HCT116 (cell line): ENCODE measurements around the gene CDH13. TPM values are rescaled to one million over a fixed set of nuclear protein-coding genes. Genes with fewer than 3 reads are reported as not detected.
A peak's percentile ranks its signal among the peaks of the same experiment; 100 is the strongest.

Experiments
- ATAC-seq: fragments of 200-7000 bp; cut with Tn5 transposase; 2 replicates; pipeline ENCODE4 v1.9.1; 2020; ENCODE audit warnings: mild to moderate bottlenecking, moderate library complexity
- BruUV-seq: library from RNA; stranded (reverse); fragments of 400-500 nt; replicated peaks from 2 replicates; lab custom pipeline; 2021; lab: Mats Ljungman, UMichigan
- CTCF ChIA-PET: fragments of 300-600 bp; sonication (Branson Sonifier 250); formaldehyde crosslinking; loops from one replicate; lab custom pipeline; 2021; ENCODE audit warnings: antibody characterized with exemption; lab: Charles Lee
- POLR2A ChIA-PET: fragments of 300-600, 350-600 bp; sonication (Branson Sonifier 250); formaldehyde crosslinking; loops from one replicate; lab custom pipeline; 2021; ENCODE audit warnings: antibody characterized with exemption; lab: Charles Lee
- RAD21 ChIA-PET, 2 experiments: fragments of 300-600 bp; sonication (Branson Sonifier 250); formaldehyde crosslinking; loops; one replicate each; lab custom pipeline; 2023; ENCODE audit warnings: low total read pairs in 2 of 2; ENCODE audit not compliant: uncharacterized antibody in 2 of 2, unreplicated experiment in 2 of 2, low non-redundant PET in 1 of 2; lab: Charles Lee
- DNase-seq: peaks from one replicate; pipeline ENCODE4 v3.0.0-alpha.2; 2010; ENCODE audit warnings: low read depth, low spot score
- H2AFZ ChIP-seq: fragments of 200-600 bp; shearing (Covaris generic), sonication (generic); 2 replicates; pipeline ENCODE4 v1.6.1; 2017; ENCODE audit warnings: low read depth, mixed run types, mixed read lengths, antibody characterized with exemption, low read length; ENCODE audit not compliant: poor library complexity, severe bottlenecking
- H3K27ac ChIP-seq: 2 replicates; pipeline ENCODE4 v1.5.1; 2012; ENCODE audit warnings: low read depth, low read length
- H3K27me3 ChIP-seq: fragments of 200-600 bp; sonication (generic); 2 replicates; pipeline ENCODE4 v1.6.1; 2016; ENCODE audit warnings: mixed run types, low read length, mixed read lengths; ENCODE audit not compliant: insufficient read depth
- H3K36me3 ChIP-seq, 2 experiments: fragments of 200-500 bp in 1 of 2; fragments of 200-600 bp in 1 of 2; sonication (Bioruptor generic) in 1 of 2; sonication (generic) in 1 of 2; 2 replicates each; pipeline versions ENCODE4 v1.5.1 to v1.6.1; 2014 to 2016; ENCODE audit warnings: low read length in 2 of 2, inconsistent platforms in 1 of 2, mixed read lengths in 1 of 2, mixed run types in 1 of 2; ENCODE audit not compliant: insufficient read depth in 2 of 2, control insufficient read depth in 1 of 2
- H3K4me1 ChIP-seq, 2 experiments: fragments of 200-600 bp in 1 of 2; sonication (generic) in 1 of 2; 2 replicates each; pipeline versions ENCODE4 v1.5.1 to v1.6.1; 2012 to 2017; ENCODE audit warnings: low read length in 2 of 2, inconsistent platforms in 1 of 2, mild to moderate bottlenecking in 1 of 2, mixed read lengths in 1 of 2, mixed run types in 1 of 2, moderate library complexity in 1 of 2; ENCODE audit not compliant: insufficient read depth in 2 of 2, control insufficient read depth in 1 of 2
- H3K4me2 ChIP-seq: fragments of 200-600 bp; sonication (generic); 2 replicates; pipeline ENCODE4 v1.6.1; 2017; ENCODE audit warnings: mixed run types, low read length, mixed read lengths
- H3K4me3 ChIP-seq, 2 experiments: fragments of 200-600 bp in 1 of 2; sonication (generic) in 1 of 2; replicated peaks in 1 of 2; 2 replicates each; pipeline ENCODE4 v1.5.1; 2011 to 2016; ENCODE audit warnings: low read length in 2 of 2, control low read depth in 1 of 2, low read depth in 1 of 2, mild to moderate bottlenecking in 1 of 2, mixed read lengths in 1 of 2, mixed run types in 1 of 2
- H3K79me2 ChIP-seq: fragments of 200-600 bp; sonication (generic); 2 replicates; pipeline ENCODE4 v1.6.1; 2017; ENCODE audit warnings: mild to moderate bottlenecking, mixed run types, low read length, moderate library complexity, mixed read lengths; ENCODE audit not compliant: insufficient read depth
- H3K9ac ChIP-seq: fragments of 200-600 bp; sonication (generic); 2 replicates; pipeline ENCODE4 v1.6.1; 2016; ENCODE audit warnings: low read length, mixed read lengths
- H3K9me2 ChIP-seq: fragments of 200-600 bp; sonication (generic), shearing (Covaris generic); 2 replicates; pipeline ENCODE4 v1.6.1; 2017; ENCODE audit warnings: mixed run types, mild to moderate bottlenecking, moderate library complexity; ENCODE audit not compliant: insufficient read depth
- H3K9me3 ChIP-seq, 2 experiments: fragments of 200-500 bp in 1 of 2; fragments of 200-600 bp in 1 of 2; sonication (Bioruptor generic) in 1 of 2; sonication (generic) in 1 of 2; 2 replicates each; pipeline ENCODE4 v1.6.1; 2014 to 2017; ENCODE audit warnings: low read length in 2 of 2, mixed read lengths in 2 of 2, inconsistent platforms in 1 of 2, low read depth in 1 of 2, mild to moderate bottlenecking in 1 of 2, mixed run types in 1 of 2, moderate library complexity in 1 of 2; ENCODE audit not compliant: control insufficient read depth in 1 of 2, insufficient read depth in 1 of 2
- H4K20me1 ChIP-seq: fragments of 200-600 bp; sonication (generic), shearing (Covaris generic); 2 replicates; pipeline ENCODE4 v1.6.1; 2017; ENCODE audit warnings: mixed run types, mild to moderate bottlenecking, moderate library complexity; ENCODE audit not compliant: insufficient read depth
- CTCF ChIP-seq, 3 experiments: fragments of 200-600 bp in 1 of 3; sonication (generic) in 1 of 3; IDR thresholded peaks in 2 of 3; conservative IDR thresholded peaks in 1 of 3; 2 replicates each; pipeline ENCODE4 v1.5.1; 2012 to 2017; ENCODE audit warnings: low read depth in 2 of 3, low read length in 2 of 3, antibody characterized with exemption in 1 of 3, borderline replicate concordance in 1 of 3, control low read depth in 1 of 3, mild to moderate bottlenecking in 1 of 3, mixed read lengths in 1 of 3, mixed run types in 1 of 3, moderate library complexity in 1 of 3; ENCODE audit not compliant: insufficient read depth in 1 of 3
- ELF1 ChIP-seq: IDR thresholded peaks from 2 replicates; pipeline ENCODE4 v1.6.1; 2012; ENCODE audit warnings: low read depth, borderline replicate concordance
- POLR2A ChIP-seq: IDR thresholded peaks from 2 replicates; pipeline ENCODE4 v1.7.0; 2011; ENCODE audit warnings: borderline replicate concordance; ENCODE audit not compliant: insufficient read depth, insufficient read length; ENCODE audit errors: extremely low read depth
- RAD21 ChIP-seq: IDR thresholded peaks from 2 replicates; pipeline ENCODE4 v1.6.1; 2012; ENCODE audit warnings: low read depth, mild to moderate bottlenecking
- SRF ChIP-seq: IDR thresholded peaks from 2 replicates; pipeline ENCODE4 v1.6.1; 2012; ENCODE audit warnings: low read depth
- intact Hi-C: fragments of 100-400 bp; cut with micrococcal nuclease; formaldehyde crosslinking; loops from 2 replicates; pipeline ENCODE4 v1.10.0; 2022
- total RNA-seq: library from RNA; stranded (reverse); gene quantifications from one replicate; pipeline ENCODE4 v1.2.1, GENCODE V29; 2021; ENCODE audit not compliant: unreplicated experiment

The CDH13 gene
- total RNA-seq, 1 experiment from 2014 or later = not detected

- Histone ChIP-seq H3K36me3 (no peaks in the 10 kb centered on the region), H3K9me2 (no peaks in the 10 kb centered on the region), H3K79me2 (no peaks in the 10 kb centered on the region), H3K9me3 (no peaks in the 10 kb centered on the region), H3K4me2 (no peak overlapping the region), H3K27me3 (peaks cover 13% of the 10 kb centered on the region), H3K4me1 (no peaks in the 10 kb centered on the region), H3K9ac (no peak overlapping the region), H4K20me1 (no peaks in the 10 kb centered on the region), H3K27ac (no peak overlapping the region), H3K4me3 (no peak overlapping the region), H2AFZ (no peak overlapping the region)
- ATAC-seq (peak; percentile 64), DNase-seq (no peak)
- ChIA-PET RAD21 (no interaction called here), CTCF (no interaction called here), POLR2A (no interaction called here)
- BruUV-seq = no TSS peak
- TF ChIP-seq POLR2A = no peak
- peak; percentile 47; the same call in 1 of the 2 replicates for TF ChIP-seq RAD21
- no peak for TF ChIP-seq SRF
- TF ChIP-seq ELF1 = no peak
- peak in 2 of 3 experiments; percentile 49; a peak in 4 of 6 replicates for TF ChIP-seq CTCF (IDR thresholded peaks at IDR 0.05 in 2 of 3, conservative IDR thresholded peaks at IDR 0.05 in 1 of 3; ENCODE audit: borderline replicate concordance in 1 of 3, insufficient read depth in 1 of 3, low read depth in 2 of 3, low read length in 2 of 3)
- intact Hi-C loops = no loop called here
Measured at GRCh38 chr16:83717308-83717707, 1090.5 kb downstream of the CDH13 start.

DNA sequence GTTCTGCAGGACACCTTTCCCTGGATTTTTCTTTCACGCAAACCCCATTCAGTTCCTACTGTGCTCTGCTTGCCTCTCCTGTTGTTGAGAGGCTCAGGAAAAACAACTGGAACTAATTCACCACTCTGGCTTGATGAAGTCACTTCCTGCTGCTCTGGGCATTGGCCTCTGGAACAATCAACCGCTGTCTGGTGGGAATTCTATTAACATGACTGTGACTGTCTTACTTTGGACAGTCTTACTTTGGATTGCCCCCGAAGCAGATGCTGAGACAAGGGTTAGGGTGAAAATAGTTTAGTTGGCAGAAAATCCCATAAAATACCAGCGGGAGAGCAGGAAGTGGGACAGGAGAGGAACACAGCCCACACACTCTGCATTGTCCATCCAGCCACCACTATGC lies 1091.0 kb downstream of the CDH13 start:
- no TSS peak for BruUV-seq
- no peaks in the 10 kb centered on the region for H4K20me1 ChIP-seq
- CTCF ChIA-PET = no interaction called here
- no peak for TF ChIP-seq SRF
- TF ChIP-seq, all 23 proteins: peak for 0
- ATAC-seq (no peak), DNase-seq (no peak)
- Histone ChIP-seq H3K9me2 (no peaks in the 10 kb centered on the region), H3K36me3 (no peaks in the 10 kb centered on the region), H3K4me2 (no peak overlapping the region), H2AFZ (no peak overlapping the region), H3K27me3 (peaks cover 12% of the 10 kb centered on the region), H3K4me1 (no peaks in the 10 kb centered on the region), H3K9ac (no peak overlapping the region), H3K27ac (no peak overlapping the region), H3K9me3 (no peaks in the 10 kb centered on the region), H3K79me2 (no peaks in the 10 kb centered on the region), H3K4me3 (no peak overlapping the region)
- ChIA-PET RAD21 (no interaction called here), POLR2A (no interaction called here)
- intact Hi-C loops = no loop called here
